ENCODE results near the gene NAT8.
"Not testable (repeated sequence)": the region's sequence is repeated elsewhere in the genome, so short reads cannot be mapped to it uniquely, and the experiment has no call there.

The NAT8 gene

GRCh38 chr2:73614105-73614504, 28.1 kb downstream of the NAT8 start:
- DNase-seq (ENCODE audit: low spot score) = no peak
- TF ChIP-seq, protein P1, sequence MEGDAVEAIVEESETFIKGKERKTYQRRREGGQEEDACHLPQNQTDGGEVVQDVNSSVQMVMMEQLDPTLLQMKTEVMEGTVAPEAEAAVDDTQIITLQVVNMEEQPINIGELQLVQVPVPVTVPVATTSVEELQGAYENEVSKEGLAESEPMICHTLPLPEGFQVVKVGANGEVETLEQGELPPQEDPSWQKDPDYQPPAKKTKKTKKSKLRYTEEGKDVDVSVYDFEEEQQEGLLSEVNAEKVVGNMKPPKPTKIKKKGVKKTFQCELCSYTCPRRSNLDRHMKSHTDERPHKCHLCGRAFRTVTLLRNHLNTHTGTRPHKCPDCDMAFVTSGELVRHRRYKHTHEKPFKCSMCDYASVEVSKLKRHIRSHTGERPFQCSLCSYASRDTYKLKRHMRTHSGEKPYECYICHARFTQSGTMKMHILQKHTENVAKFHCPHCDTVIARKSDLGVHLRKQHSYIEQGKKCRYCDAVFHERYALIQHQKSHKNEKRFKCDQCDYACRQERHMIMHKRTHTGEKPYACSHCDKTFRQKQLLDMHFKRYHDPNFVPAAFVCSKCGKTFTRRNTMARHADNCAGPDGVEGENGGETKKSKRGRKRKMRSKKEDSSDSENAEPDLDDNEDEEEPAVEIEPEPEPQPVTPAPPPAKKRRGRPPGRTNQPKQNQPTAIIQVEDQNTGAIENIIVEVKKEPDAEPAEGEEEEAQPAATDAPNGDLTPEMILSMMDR (conservative IDR thresholded peaks at IDR 0.05; ENCODE audit: low read depth) = no peak
- ChIA-PET POLR2A (ENCODE audit: low non-redundant PET) (no interaction called here), CTCF (interaction anchor here (0.7 kb wide), 1 partner anchor 41 kb away, joined by 3 read pairs; no protein-coding TSS in a partner anchor)
- no peak overlapping the region for H3K27ac ChIP-seq

GRCh38 chr2:73611867-73612266, 30.4 kb downstream of the NAT8 start:
- ChIA-PET POLR2A (ENCODE audit: low non-redundant PET) (no interaction called here), CTCF (no interaction called here)
- no peak for DNase-seq (ENCODE audit: low spot score)
- no peak overlapping the region for H3K27ac ChIP-seq
- TF ChIP-seq, protein P1 (conservative IDR thresholded peaks at IDR 0.05; ENCODE audit: low read depth) = no peak

DNA sequence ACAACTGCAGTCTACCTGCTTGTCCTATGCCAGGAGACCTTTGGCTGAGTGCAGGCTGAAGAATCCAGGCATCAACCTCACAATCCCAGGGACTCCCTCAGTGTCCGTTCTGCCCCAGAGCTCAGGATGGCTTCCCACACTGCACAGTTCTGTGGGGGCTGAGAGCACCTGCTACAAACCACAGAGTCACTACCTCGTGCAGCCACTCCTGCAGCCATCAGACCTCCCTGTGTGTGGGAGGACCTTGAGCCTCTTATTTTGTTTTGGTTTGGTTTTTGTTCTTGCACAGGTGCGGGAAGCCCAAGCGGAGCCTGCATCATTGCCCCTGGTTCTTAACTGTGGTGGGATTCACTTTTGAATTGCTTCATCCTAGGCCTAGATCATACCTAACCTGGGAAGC, 31.0 kb downstream of the NAT8 start:
- ChIA-PET CTCF (no interaction called here), POLR2A (ENCODE audit: low non-redundant PET) (no interaction called here)
- no peak overlapping the region for H3K27ac ChIP-seq
- TF ChIP-seq, protein P1 (conservative IDR thresholded peaks at IDR 0.05; ENCODE audit: low read depth) = no peak
- DNase-seq (ENCODE audit: low spot score) = no peak

GRCh38 chr2:73610111-73610510, 32.1 kb downstream of the NAT8 start:
- CTCF ChIA-PET = no interaction called here
- H3K27ac ChIP-seq = no peak overlapping the region
- TF ChIP-seq, protein P1 (conservative IDR thresholded peaks at IDR 0.05; ENCODE audit: low read depth) = no peak
- DNase-seq (ENCODE audit: low spot score) = no peak
- POLR2A ChIA-PET (ENCODE audit: low non-redundant PET) = no interaction called here

DNA sequence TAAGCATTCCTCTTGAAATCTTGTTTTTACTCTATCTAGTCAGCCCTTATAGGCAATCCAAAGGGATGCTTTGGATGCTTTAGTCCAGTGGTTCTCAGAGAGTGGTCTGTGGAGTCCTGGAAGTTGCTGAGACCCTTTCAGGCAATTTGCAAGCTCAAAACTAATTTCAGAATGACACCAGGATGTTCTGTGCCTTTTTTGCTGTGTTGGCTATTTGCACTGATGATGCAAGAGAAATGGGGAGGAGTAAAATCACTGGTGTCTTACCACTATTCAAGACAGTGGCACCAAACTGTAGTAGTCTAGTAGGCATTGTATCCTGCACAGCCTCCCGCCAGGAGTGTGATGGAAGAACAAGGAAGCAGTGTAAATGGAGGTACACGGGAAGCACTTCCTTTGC, 37.6 kb downstream of the NAT8 start:
- H3K27ac ChIP-seq; POLR2A ChIA-PET (ENCODE audit: low non-redundant PET); CTCF ChIA-PET: not testable (repeated sequence)

GRCh38 chr2:73603099-73603588, 39.1 kb downstream of the NAT8 start:
- CTCF ChIA-PET; DNase-seq (ENCODE audit: low spot score); H3K27ac ChIP-seq; POLR2A ChIA-PET (ENCODE audit: low non-redundant PET): not testable (repeated sequence)

More for the DNA sequence above, 37.6 kb downstream of the NAT8 start:
- DNase-seq (ENCODE audit: low spot score) = not testable (repeated sequence)

GRCh38 chr2:73601780-73602179, 40.4 kb downstream of the NAT8 start:
- no peak for DNase-seq (ENCODE audit: low spot score)
- ChIA-PET POLR2A (ENCODE audit: low non-redundant PET) (no interaction called here), CTCF (no interaction called here)
- TF ChIP-seq, protein P1 (conservative IDR thresholded peaks at IDR 0.05; ENCODE audit: low read depth) = no peak
- no peak overlapping the region for H3K27ac ChIP-seq

DNA sequence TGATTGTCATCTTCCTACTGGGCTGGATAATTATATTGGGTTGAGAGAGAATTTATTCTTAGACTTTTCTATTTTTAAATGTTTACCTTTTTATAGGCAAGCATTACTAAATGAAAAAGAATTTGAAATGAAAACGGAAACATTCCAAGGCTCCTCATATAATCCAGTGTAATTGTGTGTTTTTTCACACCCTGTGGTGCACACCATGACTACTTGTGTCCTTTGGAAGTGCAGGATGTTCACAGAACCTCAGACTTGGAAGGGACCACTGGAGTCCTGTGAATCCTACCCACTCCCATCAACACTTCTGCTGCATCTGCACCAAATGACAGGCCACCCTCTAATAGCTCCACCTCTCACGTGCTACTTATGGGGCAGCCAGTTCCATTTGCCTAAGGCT, 48.0 kb downstream of the NAT8 start:
- TF ChIP-seq, protein P1 (conservative IDR thresholded peaks at IDR 0.05; ENCODE audit: low read depth) = no peak
- CTCF ChIA-PET = interaction anchor here (0.6 kb wide), 1 partner anchor 43 kb away, joined by 3 read pairs; no protein-coding TSS in a partner anchor
- POLR2A ChIA-PET (ENCODE audit: low non-redundant PET) = no interaction called here
- H3K27ac ChIP-seq = no peak overlapping the region
- no peak for DNase-seq (ENCODE audit: low spot score)

All from RWPE1 (cell line).